ENCODE measurements around the gene PCDHB2.
"Not testable (repeated sequence)": the region's sequence is repeated elsewhere in the genome, so short reads cannot be mapped to it uniquely, and the experiment has no call there.

PCDHB2 gene

DNA sequence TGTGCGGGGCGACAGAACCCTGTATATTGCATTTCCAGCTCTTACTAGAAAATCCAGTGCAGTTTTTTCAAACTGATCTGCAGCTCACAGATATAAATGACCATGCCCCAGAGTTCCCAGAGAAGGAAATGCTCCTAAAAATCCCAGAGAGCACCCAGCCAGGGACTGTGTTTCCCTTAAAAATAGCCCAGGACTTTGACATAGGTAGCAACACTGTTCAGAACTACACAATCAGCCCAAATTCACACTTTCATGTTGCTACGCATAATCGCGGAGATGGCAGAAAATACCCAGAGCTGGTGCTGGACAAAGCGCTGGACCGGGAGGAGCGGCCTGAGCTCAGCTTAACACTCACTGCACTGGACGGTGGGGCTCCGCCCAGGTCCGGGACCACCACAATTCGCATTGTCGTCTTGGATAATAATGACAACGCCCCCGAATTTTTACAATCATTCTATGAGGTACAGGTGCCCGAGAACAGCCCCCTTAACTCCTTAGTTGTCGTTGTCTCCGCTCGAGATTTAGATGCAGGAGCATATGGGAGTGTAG lies 41.4 kb downstream of the PCDHB2 start:
- DNase-seq (ENCODE audit: low spot score): no peak

DNA sequence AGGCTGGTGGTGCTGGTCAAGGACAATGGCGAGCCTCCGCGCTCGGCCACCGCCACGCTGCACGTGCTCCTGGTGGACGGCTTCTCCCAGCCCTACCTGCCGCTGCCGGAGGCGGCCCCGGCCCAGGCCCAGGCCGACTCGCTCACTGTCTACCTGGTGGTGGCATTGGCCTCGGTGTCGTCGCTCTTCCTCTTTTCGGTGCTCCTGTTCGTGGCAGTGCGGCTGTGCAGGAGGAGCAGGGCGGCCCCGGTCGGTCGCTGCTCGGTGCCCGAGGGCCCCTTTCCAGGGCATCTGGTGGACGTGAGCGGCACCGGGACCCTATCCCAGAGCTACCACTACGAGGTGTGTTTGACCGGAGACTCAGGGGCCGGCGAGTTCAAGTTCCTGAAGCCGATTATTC lies 42.9 kb downstream of the PCDHB2 start:
- not testable (repeated sequence) for DNase-seq (ENCODE audit: low spot score)
